CD4-positive, alpha-beta T cell treated with Interleukin-17A for 1 hour (primary cell): ENCODE results near the gene CIB2.

Source experiments
- DNase-seq: peaks from one replicate; pipeline ENCODE4 v3.0.0-alpha.2; 2020

Gene CIB2

DNA sequence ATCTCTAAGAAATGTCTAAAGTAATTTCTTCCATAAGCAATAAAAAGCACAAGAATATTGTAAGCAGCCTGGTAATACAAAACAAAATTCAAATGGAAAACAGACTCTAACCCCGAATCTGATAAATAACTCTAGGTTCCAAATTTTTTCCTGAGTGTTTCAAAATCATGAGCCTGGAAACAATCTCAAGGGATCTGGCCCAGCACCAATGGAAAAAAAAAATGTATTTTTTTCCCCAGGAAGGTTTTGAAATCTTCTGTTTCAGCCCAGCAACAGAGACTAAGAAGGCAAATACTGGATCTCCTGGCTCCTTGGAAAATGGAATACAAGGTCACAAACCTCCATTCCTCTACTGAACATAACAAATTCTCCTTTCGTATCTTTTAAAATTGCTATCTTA lies 66.7 kb downstream of the CIB2 start:
- no peak for DNase-seq

GRCh38 chr15:78063970-78064385 lies 67.3 kb downstream of the CIB2 start:
- DNase-seq: no peak

DNA sequence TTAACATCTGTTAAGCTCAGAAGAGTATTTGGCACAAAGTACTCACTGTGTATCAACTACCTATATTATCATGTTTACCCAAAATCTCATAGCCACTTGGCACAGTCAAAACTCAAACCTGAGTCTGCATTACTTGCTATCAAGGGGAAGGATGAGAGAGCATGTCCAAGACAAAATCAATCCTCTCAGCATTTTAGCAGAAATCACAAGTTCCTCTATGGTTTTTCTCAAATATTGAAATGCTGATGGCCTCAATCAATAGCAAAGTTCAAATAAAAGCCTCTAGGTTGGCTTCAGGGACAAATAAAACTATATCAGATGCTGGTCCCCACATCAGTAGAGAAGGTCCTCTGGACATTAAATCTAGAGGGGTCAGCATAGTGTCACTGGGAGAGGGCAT lies 68.0 kb downstream of the CIB2 start:
- DNase-seq: no peak

- DNase-seq: peak; percentile 66
Observed at GRCh38 chr15:78061963-78062427, 69.2 kb downstream of the CIB2 start.

DNA sequence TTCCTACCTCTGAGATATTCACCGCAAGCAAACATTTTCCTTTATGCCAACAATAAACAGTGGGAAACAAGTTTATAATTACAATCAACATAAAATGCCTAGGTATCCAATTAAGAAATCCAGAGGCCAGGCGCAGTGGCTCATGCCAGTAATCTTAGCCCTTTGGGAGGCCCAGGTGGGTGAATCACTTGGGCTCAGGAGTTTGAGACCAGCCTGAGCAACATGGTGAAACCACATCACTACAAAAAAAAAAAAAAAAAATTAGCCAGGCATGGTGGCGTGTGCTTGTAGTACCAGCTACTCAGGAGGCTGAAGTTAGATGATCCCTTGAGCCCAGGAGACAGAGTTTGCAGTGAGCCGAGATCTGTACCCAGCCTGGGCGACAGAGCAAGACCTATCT lies 71.0 kb downstream of the CIB2 start:
- DNase-seq: no peak

DNA sequence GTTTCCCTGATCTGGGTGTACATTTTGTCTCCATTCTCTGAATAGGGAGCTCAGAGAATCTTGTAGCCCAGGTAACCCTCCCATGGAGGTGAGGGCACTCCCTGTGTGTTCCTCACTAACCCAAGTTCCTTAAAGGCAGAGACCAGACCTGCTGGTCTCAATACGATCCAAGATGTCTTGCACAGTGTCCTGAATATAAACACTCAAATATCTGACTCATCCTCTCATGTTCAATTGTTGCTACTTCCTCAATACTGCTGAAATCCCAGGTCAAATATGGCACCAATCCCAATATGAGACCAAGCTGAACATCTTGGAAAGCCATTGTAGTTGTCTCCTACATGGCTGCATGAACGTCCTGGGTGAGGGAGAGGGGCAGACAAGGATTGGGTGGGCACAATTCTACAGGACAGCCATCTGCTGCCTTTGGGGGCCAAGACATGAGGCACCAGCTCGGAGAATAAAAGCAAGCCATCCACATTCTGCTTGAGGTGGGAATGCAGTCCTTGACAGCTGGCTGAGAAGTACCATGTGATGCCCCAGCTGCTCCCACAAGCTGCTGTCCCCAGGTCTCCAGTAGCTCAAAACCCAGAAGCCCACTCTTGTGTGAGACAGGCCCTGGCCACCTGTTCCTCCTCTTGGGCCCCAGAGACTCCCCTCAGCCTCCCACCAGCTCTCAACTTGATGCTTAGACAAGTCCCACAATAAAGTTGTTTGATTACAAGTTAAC lies 72.0 kb downstream of the CIB2 start:
- no peak for DNase-seq

- no peak for DNase-seq
Observed at GRCh38 chr15:78058401-78058935, 72.8 kb downstream of the CIB2 start.

DNA sequence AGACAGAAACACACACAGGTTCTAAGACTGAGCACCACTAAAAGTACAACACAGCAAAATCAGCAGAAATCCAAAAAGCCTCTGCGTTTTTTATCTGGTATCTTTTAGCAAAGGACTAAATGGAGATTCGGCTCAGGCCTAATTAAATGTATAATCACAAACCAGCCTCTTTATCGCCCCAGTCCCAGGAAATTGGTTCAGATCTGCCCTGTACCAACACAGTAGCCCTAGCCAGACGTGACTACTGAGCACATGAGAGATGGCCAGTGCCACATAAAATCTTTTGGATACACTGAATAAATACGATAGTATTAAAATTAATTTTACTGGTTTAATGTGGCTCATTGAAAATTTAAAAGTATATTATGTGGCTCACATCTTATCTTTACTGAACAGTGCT lies 73.4 kb downstream of the CIB2 start:
- DNase-seq: no peak

DNA sequence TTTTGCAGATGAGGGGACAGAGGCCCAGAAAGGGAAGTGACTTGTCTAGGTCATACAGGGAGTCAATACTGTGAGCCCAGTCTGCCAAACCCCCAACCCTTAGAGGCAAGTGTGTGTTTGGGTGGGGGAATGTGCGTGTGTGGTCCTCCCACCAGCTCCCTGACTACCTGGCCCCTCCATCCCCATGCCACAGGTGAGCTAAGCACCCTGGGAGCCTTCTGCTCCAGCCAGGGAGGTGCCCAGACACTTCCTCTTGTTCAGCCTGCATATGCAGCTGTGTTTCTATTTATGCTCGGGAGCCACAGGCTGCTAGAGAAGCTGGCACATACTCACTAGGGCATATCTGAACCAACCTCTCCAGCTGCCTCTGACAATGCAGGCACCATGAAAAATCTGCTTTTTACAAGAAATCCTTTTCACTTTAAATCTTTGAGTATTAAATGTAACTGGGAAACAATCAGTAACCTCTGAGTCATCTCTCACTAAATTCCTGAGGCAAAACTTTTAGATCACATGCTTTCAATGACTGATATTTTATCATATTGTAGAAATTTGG lies 74.5 kb downstream of the CIB2 start:
- peak; percentile 41 for DNase-seq

DNA sequence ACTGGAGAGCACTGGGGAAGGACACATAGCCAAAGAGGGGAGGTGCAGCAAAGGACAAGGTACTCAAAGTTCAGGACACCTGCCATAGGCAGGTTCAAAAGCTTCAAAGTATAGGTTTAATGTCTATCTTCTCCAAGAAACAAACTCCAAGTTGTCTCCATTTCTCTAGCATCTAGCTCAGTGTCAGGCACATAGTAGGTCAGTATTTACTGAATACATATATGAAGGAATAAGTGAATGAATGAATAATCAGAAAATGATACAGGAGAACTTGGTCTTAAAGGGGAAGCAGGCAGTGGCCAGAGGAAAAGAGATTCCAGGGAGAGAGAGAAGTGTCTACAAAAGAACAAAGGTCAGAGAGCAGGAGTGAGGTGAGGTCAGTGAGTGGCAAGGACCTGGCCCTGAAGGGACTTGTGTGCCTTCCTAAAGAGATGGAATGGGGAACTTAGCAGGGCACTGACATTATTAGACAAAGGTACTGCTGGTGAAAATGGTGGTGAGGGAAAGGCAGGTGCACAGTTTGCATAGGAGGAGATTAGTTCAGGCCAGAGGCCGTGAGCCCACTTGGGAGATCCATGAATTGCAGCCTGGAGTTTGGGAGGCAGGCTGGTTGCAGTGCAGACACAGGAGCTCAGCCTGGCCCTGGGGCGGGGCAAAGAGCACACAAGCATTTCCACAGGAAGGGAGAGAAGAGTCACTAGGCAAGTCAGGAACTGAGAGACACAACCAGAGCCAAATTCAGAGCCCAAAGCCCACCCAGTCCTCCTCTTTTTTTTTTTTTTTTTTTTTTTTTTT lies 75.1 kb downstream of the CIB2 start:
- no peak for DNase-seq

DNA sequence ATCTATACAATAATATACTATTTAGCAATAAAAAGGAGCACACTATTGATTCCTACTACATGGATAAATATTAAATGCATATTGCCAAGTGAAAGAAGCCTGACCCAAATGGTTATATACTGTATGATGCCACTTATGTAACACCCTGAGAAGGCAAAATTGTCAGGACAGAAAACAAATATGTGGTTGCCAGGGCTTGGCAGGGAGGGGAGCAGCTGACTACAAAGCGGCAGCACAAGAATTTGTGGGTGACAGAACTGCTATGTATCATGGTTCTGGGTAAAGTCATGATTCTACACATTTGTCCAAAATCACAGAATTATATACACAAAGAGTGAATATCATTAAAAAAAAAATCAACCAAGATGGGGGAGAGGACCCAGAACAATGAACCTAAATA lies 76.3 kb downstream of the CIB2 start:
- peak; percentile 75 for DNase-seq
